H9 (cell line): ENCODE measurements around the gene SERPINA10. TPM values are rescaled to one million over a fixed set of nuclear protein-coding genes. Genes with fewer than 3 reads are reported as not detected.

Experiments used
- DNase-seq: peaks from one replicate; pipeline ENCODE4 v3.0.0-alpha.2; 2017
- H2AFZ ChIP-seq: one replicate; pipeline ENCODE4 v1.6.1; 2013; ENCODE audit warnings: mild to moderate bottlenecking, low read length, control low read depth, moderate library complexity
- H2AK5ac ChIP-seq: 2 replicates; pipeline ENCODE4 v1.6.1; 2013; ENCODE audit warnings: low read length, control low read depth, mixed read lengths; ENCODE audit not compliant: insufficient read length
- H2BK120ac ChIP-seq: one replicate; pipeline ENCODE4 v1.6.1; 2013; ENCODE audit warnings: low read depth, mild to moderate bottlenecking, low read length, control low read depth, inconsistent platforms; ENCODE audit not compliant: poor library complexity, severe bottlenecking
- H2BK12ac ChIP-seq: 2 replicates; pipeline ENCODE4 v1.6.1; 2013; ENCODE audit warnings: low read length, control low read depth, mixed read lengths, low read depth; ENCODE audit not compliant: insufficient read length
- H2BK15ac ChIP-seq: 2 replicates; pipeline ENCODE4 v1.6.1; 2013; ENCODE audit warnings: low read depth, low read length, control low read depth
- H2BK20ac ChIP-seq: one replicate; pipeline ENCODE4 v1.6.1; 2013; ENCODE audit warnings: low read depth, mild to moderate bottlenecking, low read length, control low read depth, inconsistent platforms; ENCODE audit not compliant: poor library complexity, severe bottlenecking
- H2BK5ac ChIP-seq: 2 replicates; pipeline ENCODE4 v1.6.1; 2013; ENCODE audit warnings: low read length, control low read depth, mixed read lengths; ENCODE audit not compliant: insufficient read length
- H3K14ac ChIP-seq: 2 replicates; pipeline ENCODE4 v1.6.1; 2013; ENCODE audit warnings: low read length, control low read depth; ENCODE audit not compliant: insufficient read depth
- H3K18ac ChIP-seq: 2 replicates; pipeline ENCODE4 v1.6.1; 2013; ENCODE audit warnings: low read depth, mild to moderate bottlenecking, mixed read lengths, low read length, control low read depth; ENCODE audit not compliant: insufficient read length
- H3K23ac ChIP-seq: 2 replicates; pipeline ENCODE4 v1.6.1; 2013; ENCODE audit warnings: low read length, control low read depth, mixed read lengths, low read depth; ENCODE audit not compliant: insufficient read length
- H3K23me2 ChIP-seq: 2 replicates; pipeline ENCODE4 v1.6.1; 2013; ENCODE audit warnings: low read depth, mild to moderate bottlenecking, mixed read lengths, low read length, control low read depth; ENCODE audit not compliant: insufficient read length, poor library complexity, severe bottlenecking
- H3K27ac ChIP-seq: 2 replicates; pipeline ENCODE4 v1.5.1; 2013; ENCODE audit warnings: low read length, control low read depth, mixed read lengths, low read depth; ENCODE audit not compliant: insufficient read length
- H3K27me3 ChIP-seq: 2 replicates; pipeline ENCODE4 v1.6.1; 2013; ENCODE audit warnings: low read length, control low read depth, inconsistent platforms; ENCODE audit not compliant: insufficient read depth
- H3K4ac ChIP-seq: 2 replicates; pipeline ENCODE4 v1.6.1; 2013; ENCODE audit warnings: low read depth, mild to moderate bottlenecking, control low read depth, inconsistent platforms, low read length, moderate library complexity
- H3K4me1 ChIP-seq: 2 replicates; pipeline ENCODE4 v1.6.1; 2013; ENCODE audit warnings: low read length, control low read depth, inconsistent platforms; ENCODE audit not compliant: insufficient read depth
- H3K4me2 ChIP-seq: 2 replicates; pipeline ENCODE4 v1.6.1; 2013; ENCODE audit warnings: low read length, control low read depth, mixed read lengths; ENCODE audit not compliant: insufficient read length, insufficient read depth
- H3K56ac ChIP-seq: 2 replicates; pipeline ENCODE4 v1.6.1; 2013; ENCODE audit warnings: low read depth, mild to moderate bottlenecking, mixed read lengths, low read length, control low read depth; ENCODE audit not compliant: insufficient read length
- H3K79me1 ChIP-seq: 2 replicates; pipeline ENCODE4 v1.6.1; 2013; ENCODE audit warnings: low read depth, mild to moderate bottlenecking, moderate library complexity, low read length, control low read depth, inconsistent platforms; ENCODE audit not compliant: insufficient read depth, poor library complexity, severe bottlenecking
- H3K79me2 ChIP-seq: 2 replicates; pipeline ENCODE4 v1.6.1; 2013; ENCODE audit warnings: low read length, control low read depth, inconsistent platforms; ENCODE audit not compliant: insufficient read depth
- H3K9ac ChIP-seq: 2 replicates; pipeline ENCODE4 v1.6.1; 2013; ENCODE audit warnings: low read length, control low read depth, mixed read lengths; ENCODE audit not compliant: insufficient read length; ENCODE audit errors: extremely low read depth
- H3K9me3 ChIP-seq: one replicate; pipeline ENCODE4 v1.6.1; 2013; ENCODE audit warnings: low read depth, low read length, inconsistent platforms; ENCODE audit not compliant: control insufficient read depth
- H3T11ph ChIP-seq: one replicate; pipeline ENCODE4 v1.6.1; 2013; ENCODE audit warnings: mild to moderate bottlenecking, low read length, control low read depth, inconsistent platforms
- H4K20me1 ChIP-seq: one replicate; pipeline ENCODE4 v1.6.1; 2013; ENCODE audit not compliant: control insufficient read depth, insufficient read length, insufficient read depth
- H4K5ac ChIP-seq: 2 replicates; pipeline ENCODE4 v1.6.1; 2013; ENCODE audit warnings: low read depth, mild to moderate bottlenecking, mixed read lengths, low read length, control low read depth; ENCODE audit not compliant: insufficient read length
- H4K8ac ChIP-seq: replicated peaks from 2 replicates; pipeline ENCODE4 v1.6.1; 2013; ENCODE audit warnings: low read length, control low read depth, mixed read lengths, low read depth; ENCODE audit not compliant: insufficient read length
- H4K91ac ChIP-seq: 2 replicates; pipeline ENCODE4 v1.6.1; 2013; ENCODE audit warnings: low read depth, mild to moderate bottlenecking, moderate library complexity, mixed read lengths, low read length, control low read depth; ENCODE audit not compliant: insufficient read length
- H3K27ac Mint-ChIP-seq, 3 experiments: 2 replicates in 2 of 3; 3 replicates in 1 of 3; pipeline ENCODE4 v1.8.0; 2020 to 2021; ENCODE audit warnings: mixed read lengths in 3 of 3, mild to moderate bottlenecking in 1 of 3, moderate library complexity in 1 of 3
- H3K27me3 Mint-ChIP-seq: 2 replicates; pipeline ENCODE4 v1.8.0; 2021; ENCODE audit warnings: low read depth, mild to moderate bottlenecking, moderate library complexity, mixed read lengths
- H3K36me3 Mint-ChIP-seq, 3 experiments: 2 replicates in 2 of 3; 3 replicates in 1 of 3; pipeline ENCODE4 v1.8.0; 2020 to 2021; ENCODE audit warnings: low read depth in 3 of 3, mixed read lengths in 3 of 3; ENCODE audit not compliant: insufficient read depth in 1 of 3
- H3K4me1 Mint-ChIP-seq, 2 experiments: 2 replicates each; pipeline ENCODE4 v1.8.0; 2020; ENCODE audit warnings: mixed read lengths in 2 of 2
- H3K4me3 Mint-ChIP-seq, 2 experiments: 2 replicates in 1 of 2; 3 replicates in 1 of 2; pipeline ENCODE4 v1.8.0; 2020 to 2021; ENCODE audit warnings: mild to moderate bottlenecking in 2 of 2, mixed read lengths in 2 of 2, moderate library complexity in 1 of 2
- H3K9me3 Mint-ChIP-seq, 2 experiments: 2 replicates in 1 of 2; 3 replicates in 1 of 2; pipeline ENCODE4 v1.8.0; 2020; ENCODE audit warnings: mild to moderate bottlenecking in 2 of 2, mixed read lengths in 2 of 2, moderate library complexity in 1 of 2
- WGBS: extraction: QIAGEN DNeasy Blood & Tissue Kit; methylation state at CpG from one replicate; pipeline ENCODE4 v1.1.7; 2013; ENCODE audit warnings: missing lambda C conversion rate, low lambda C conversion rate, mixed read lengths; ENCODE audit not compliant: insufficient read length; ENCODE audit errors: extremely low coverage; 5-methylcytosine and 5-hydroxymethylcytosine counted together
- total RNA-seq: library from RNA; stranded (reverse); gene quantifications from 2 replicates; pipeline ENCODE4 v1.2.1, GENCODE V29; 2021
- TF ChIP-seq, protein P1 (sequence below): fragments of 200-600 bp; sonication (generic); conservative IDR thresholded peaks from 3 replicates; pipeline ENCODE4 v1.8.0; 2021; ENCODE audit warnings: antibody characterized with exemption, mild to moderate bottlenecking

Gene SERPINA10
- total RNA-seq, 1 experiment from 2014 or later: not detected

DNA sequence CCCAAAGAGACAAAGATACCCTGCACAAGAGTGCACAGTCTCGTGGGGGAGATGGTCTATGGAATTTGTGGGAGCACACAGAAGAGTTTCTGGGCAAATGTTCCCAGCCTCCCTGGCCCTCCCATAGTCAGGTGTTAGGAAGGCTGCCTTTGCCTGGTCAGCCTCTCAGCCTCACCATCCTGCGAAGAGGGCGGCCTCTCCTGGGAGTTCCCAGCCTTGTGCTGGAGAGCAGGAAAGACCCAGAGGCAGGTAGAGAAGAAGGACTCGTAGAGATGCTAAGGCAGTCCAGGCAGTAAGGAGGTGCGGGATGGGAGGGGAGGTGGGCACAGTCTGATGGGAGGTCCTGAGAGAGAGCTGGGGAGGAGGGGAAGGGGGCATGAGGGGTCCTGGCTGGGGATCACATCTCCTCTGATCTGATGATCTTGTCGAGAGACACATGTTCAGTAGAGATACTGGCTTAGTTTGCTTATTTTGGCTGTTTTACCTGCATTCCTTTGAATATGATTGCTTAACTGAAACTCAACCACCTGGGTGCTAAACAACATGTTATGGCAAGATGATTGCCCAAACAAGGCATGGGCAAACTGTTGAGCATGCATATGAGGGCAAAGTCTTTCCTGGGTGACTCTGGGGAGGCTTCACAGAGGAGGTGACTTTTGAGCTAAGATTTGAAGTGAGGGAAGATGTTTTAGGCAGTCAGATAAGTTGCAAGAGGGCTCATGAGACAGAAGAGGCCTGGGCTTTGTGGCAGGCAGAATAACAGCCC, 19.6 kb upstream of the SERPINA10 start:
- no peak overlapping the region for H2BK20ac ChIP-seq
- no peak overlapping the region for H3K56ac ChIP-seq
- no peak overlapping the region for H3K9ac ChIP-seq
- no peaks in the 10 kb centered on the region for H4K20me1 ChIP-seq
- no peak overlapping the region for H2BK120ac ChIP-seq
- no peak overlapping the region for H2AFZ ChIP-seq
- no CpG with 5 or more reads among the region's 6 CpGs for WGBS
- H3K4me2 ChIP-seq: no peak overlapping the region
- H3K27me3 Mint-ChIP-seq: peaks cover 8% of the 10 kb centered on the region
- H3K79me1 ChIP-seq: no peaks in the 10 kb centered on the region
- H4K8ac ChIP-seq: no peak overlapping the region
- H3K4me1 Mint-ChIP-seq: peaks cover 5 to 6% of the 10 kb centered on the region in 2 experiments; a peak in 2 of 4 replicates
- H3K23ac ChIP-seq: no peak overlapping the region
- H3K36me3 Mint-ChIP-seq: peaks cover under 1 to 5% (median 4%) of the 10 kb centered on the region in 3 experiments; a peak in 3 of 7 replicates
- no peak for DNase-seq
- peaks cover 7 to 12% of the 10 kb centered on the region in 2 experiments for H3K9me3 Mint-ChIP-seq
- no peaks in the 10 kb centered on the region for H3K27me3 ChIP-seq
- H2AK5ac ChIP-seq: no peak overlapping the region
- H3K27ac ChIP-seq: no peak overlapping the region
- H2BK5ac ChIP-seq: no peak overlapping the region
- H3T11ph ChIP-seq: no peak overlapping the region
- H3K14ac ChIP-seq: no peak overlapping the region
- TF ChIP-seq, protein P1, sequence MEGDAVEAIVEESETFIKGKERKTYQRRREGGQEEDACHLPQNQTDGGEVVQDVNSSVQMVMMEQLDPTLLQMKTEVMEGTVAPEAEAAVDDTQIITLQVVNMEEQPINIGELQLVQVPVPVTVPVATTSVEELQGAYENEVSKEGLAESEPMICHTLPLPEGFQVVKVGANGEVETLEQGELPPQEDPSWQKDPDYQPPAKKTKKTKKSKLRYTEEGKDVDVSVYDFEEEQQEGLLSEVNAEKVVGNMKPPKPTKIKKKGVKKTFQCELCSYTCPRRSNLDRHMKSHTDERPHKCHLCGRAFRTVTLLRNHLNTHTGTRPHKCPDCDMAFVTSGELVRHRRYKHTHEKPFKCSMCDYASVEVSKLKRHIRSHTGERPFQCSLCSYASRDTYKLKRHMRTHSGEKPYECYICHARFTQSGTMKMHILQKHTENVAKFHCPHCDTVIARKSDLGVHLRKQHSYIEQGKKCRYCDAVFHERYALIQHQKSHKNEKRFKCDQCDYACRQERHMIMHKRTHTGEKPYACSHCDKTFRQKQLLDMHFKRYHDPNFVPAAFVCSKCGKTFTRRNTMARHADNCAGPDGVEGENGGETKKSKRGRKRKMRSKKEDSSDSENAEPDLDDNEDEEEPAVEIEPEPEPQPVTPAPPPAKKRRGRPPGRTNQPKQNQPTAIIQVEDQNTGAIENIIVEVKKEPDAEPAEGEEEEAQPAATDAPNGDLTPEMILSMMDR: no peak
- no peaks in the 10 kb centered on the region for H3K9me3 ChIP-seq
- H3K4me1 ChIP-seq: no peaks in the 10 kb centered on the region
- no peak overlapping the region for H2BK15ac ChIP-seq
- H3K18ac ChIP-seq: no peak overlapping the region
- no peak overlapping the region for H4K91ac ChIP-seq
- no peaks in the 10 kb centered on the region for H3K23me2 ChIP-seq
- no peak overlapping the region for H3K4ac ChIP-seq
- no peaks in the 10 kb centered on the region for H3K79me2 ChIP-seq
- H4K5ac ChIP-seq: no peak overlapping the region
- no peak overlapping the region for H3K4me3 Mint-ChIP-seq
- H2BK12ac ChIP-seq: no peak overlapping the region
- no peak overlapping the region for H3K27ac Mint-ChIP-seq
